Neural cell (in vitro differentiated cells): ENCODE measurements around the gene DNER.

ENCODE experiments used
- CTCF ChIP-seq: fragments of 450-650 bp; IDR thresholded peaks from 2 replicates; pipeline ENCODE4 v1.5.1; 2014; ENCODE audit warnings: antibody characterized with exemption, mild to moderate bottlenecking, moderate library complexity; ENCODE audit not compliant: poor library complexity, severe bottlenecking
- EP300 ChIP-seq: fragments of 450-650 bp; conservative IDR thresholded peaks from 2 replicates; pipeline ENCODE4 v1.6.1; 2014; ENCODE audit warnings: antibody characterized with exemption, mild to moderate bottlenecking, moderate library complexity; ENCODE audit not compliant: poor library complexity, severe bottlenecking
- EZH2 ChIP-seq: fragments of 200-600, 300-800 bp; shearing (Covaris generic), sonication (generic); IDR thresholded peaks from 2 replicates; pipeline ENCODE4 v1.6.1; 2014; ENCODE audit warnings: antibody characterized with exemption, low read length, borderline replicate concordance, mild to moderate bottlenecking; ENCODE audit not compliant: insufficient read depth, poor library complexity, severe bottlenecking

DNA sequence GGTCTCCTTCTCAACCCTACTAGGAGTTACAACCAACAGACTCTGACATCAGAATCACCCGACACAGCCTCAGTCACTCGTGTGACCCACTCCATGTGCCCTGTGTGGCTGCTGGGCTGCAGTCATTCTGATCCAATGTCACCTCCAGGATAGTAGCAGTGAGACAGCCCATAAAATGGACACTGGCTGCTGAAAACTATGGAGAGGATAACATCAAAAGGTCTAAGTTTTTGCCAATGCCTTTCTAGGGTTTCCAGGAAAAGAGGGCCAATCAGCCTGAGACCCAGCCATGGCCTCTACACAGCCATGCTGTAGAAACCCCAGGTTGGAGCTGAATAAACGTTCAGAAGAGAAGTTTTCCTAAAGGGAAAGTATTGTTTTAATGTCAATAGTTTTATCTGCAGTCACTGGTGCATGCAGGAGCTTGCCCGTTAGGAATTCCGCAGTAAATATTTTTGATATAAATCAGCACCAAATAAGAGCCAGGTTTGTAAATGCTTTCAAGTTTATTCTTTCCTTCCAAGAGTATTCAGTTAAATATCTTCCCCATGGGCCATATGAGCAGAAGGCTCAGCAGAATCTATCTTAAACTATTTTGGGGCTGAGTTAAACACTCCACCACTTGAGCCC, 351.1 kb downstream of the DNER start:
- TF ChIP-seq CTCF (no peak), EZH2 (no peak), EP300 (no peak)
